Hepatocyte (in vitro differentiated cells): ENCODE data around the gene TWSG1. TPM values are rescaled to one million over a fixed set of nuclear protein-coding genes. Genes with fewer than 3 reads are reported as not detected.
"Not testable (repeated sequence)": the region's sequence is repeated elsewhere in the genome, so short reads cannot be mapped to it uniquely, and the experiment has no call there.

Experiments
- DNase-seq: peaks from one replicate; pipeline ENCODE4 v3.0.0-alpha.2; 2016; ENCODE audit warnings: low spot score
- H2AFZ ChIP-seq: fragments of 200-600 bp; sonication (generic); 2 replicates; pipeline ENCODE4 v1.6.0; 2016; ENCODE audit warnings: antibody characterized with exemption, mild to moderate bottlenecking
- H3K27ac ChIP-seq: fragments of 200-600 bp; sonication (generic); 2 replicates; pipeline ENCODE4 v1.5.1; 2016; ENCODE audit warnings: mild to moderate bottlenecking
- H3K27me3 ChIP-seq: fragments of 200-600 bp; sonication (generic); 2 replicates; pipeline ENCODE4 v1.6.1; 2016
- H3K36me3 ChIP-seq: fragments of 200-600 bp; sonication (generic); replicated peaks from 2 replicates; pipeline ENCODE4 v1.5.1; 2016; ENCODE audit warnings: low read depth; ENCODE audit not compliant: insufficient read depth
- H3K4me1 ChIP-seq: fragments of 200-600 bp; sonication (generic); 2 replicates; pipeline ENCODE4 v1.5.1; 2016; ENCODE audit warnings: mild to moderate bottlenecking, moderate library complexity; ENCODE audit not compliant: insufficient read depth
- H3K4me2 ChIP-seq: fragments of 200-600 bp; sonication (generic); 2 replicates; pipeline ENCODE4 v1.6.0; 2016
- H3K4me3 ChIP-seq: fragments of 200-600 bp; sonication (generic); 2 replicates; pipeline ENCODE4 v1.5.1; 2016; ENCODE audit warnings: mild to moderate bottlenecking
- H3K79me2 ChIP-seq: fragments of 200-600 bp; sonication (generic); 2 replicates; pipeline ENCODE4 v1.6.0; 2017; ENCODE audit warnings: mild to moderate bottlenecking
- H3K9me2 ChIP-seq: fragments of 200-600 bp; sonication (generic); replicated peaks from 2 replicates; pipeline ENCODE4 v1.6.0; 2017; ENCODE audit warnings: mild to moderate bottlenecking; ENCODE audit not compliant: insufficient read depth
- H3K9me3 ChIP-seq: fragments of 200-600 bp; sonication (generic); 2 replicates; pipeline ENCODE4 v1.5.1; 2016; ENCODE audit warnings: low read depth, mild to moderate bottlenecking
- H4K20me1 ChIP-seq: fragments of 200-600 bp; sonication (generic); 2 replicates; pipeline ENCODE4 v1.6.0; 2016; ENCODE audit warnings: mild to moderate bottlenecking; ENCODE audit not compliant: insufficient read depth, poor library complexity, severe bottlenecking
- EZH2 ChIP-seq: fragments of 200-600 bp; sonication (generic); IDR thresholded peaks from 2 replicates; pipeline ENCODE4 v1.6.1; 2016; ENCODE audit warnings: antibody characterized with exemption, mild to moderate bottlenecking, borderline replicate concordance
- EZH2phosphoT487 ChIP-seq: fragments of 200-600 bp; sonication (generic); IDR thresholded peaks from one replicate; pipeline ENCODE4 v1.6.1; 2018; ENCODE audit warnings: antibody characterized with exemption, mild to moderate bottlenecking, low read depth, moderate library complexity; ENCODE audit not compliant: unreplicated experiment, severe bottlenecking
- WGBS: methylation state at CpG from one replicate; pipeline ENCODE4 v1.1.6; 2016; ENCODE audit warnings: low lambda C conversion rate; ENCODE audit errors: missing lambda C conversion rate; 5-methylcytosine and 5-hydroxymethylcytosine counted together
- polyA plus RNA-seq: library from polyadenylated mRNA; unstranded; fragments of >200 nt; fragmentation: Nextera tagmentation; extraction: Ambion mirVana; gene quantifications from 2 replicates; pipeline ENCODE4 v1.2.1, GENCODE V29; 2016
- total RNA-seq: library from RNA; depleted of rRNA; stranded (reverse); fragments of >200 nt; gene quantifications from 2 replicates; pipeline ENCODE4 v1.2.3, GENCODE V29; 2014
- TF ChIP-seq, protein P1 (sequence below): fragments of 200-600 bp; sonication (generic); IDR thresholded peaks from 2 replicates; pipeline ENCODE4 v1.5.1; 2016; ENCODE audit warnings: antibody characterized with exemption, mild to moderate bottlenecking; ENCODE audit not compliant: poor library complexity

The TWSG1 gene
- total and polyA plus RNA-seq, 2 experiments from 2014 or later = 36.7 to 61.4 TPM

DNA sequence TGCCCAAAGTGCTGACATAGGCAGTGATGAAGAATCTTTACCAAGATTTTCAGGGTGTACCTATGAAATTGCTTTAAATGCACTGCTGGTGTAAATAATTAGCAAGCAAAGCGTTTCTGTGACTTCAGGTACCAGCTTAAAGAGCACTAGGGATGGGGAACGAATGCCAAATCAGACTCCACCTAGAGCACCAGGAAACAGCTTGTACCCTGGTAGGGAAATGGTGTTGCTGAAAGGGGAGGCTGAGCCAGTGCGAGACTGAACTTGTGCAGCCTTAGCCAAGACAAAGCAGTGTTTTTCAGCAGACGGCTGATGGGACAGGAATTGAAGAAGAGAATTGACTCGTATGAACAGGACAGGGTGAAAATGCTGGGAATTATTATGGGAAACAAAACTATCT, 65.6 kb downstream of the TWSG1 start:
- Histone ChIP-seq H3K36me3 (no peaks in the 10 kb centered on the region), H2AFZ (no peak overlapping the region), H4K20me1 (no peaks in the 10 kb centered on the region), H3K9me3 (no peaks in the 10 kb centered on the region), H3K9me2 (no peaks in the 10 kb centered on the region), H3K27ac (no peak overlapping the region), H3K4me3 (no peak overlapping the region), H3K4me2 (no peak overlapping the region), H3K79me2 (no peaks in the 10 kb centered on the region), H3K4me1 (no peaks in the 10 kb centered on the region), H3K27me3 (no peaks in the 10 kb centered on the region)
- 88% methylated on average over 5 of the region's 5 CpGs for WGBS
- DNase-seq = no peak
- TF ChIP-seq, protein P1, sequence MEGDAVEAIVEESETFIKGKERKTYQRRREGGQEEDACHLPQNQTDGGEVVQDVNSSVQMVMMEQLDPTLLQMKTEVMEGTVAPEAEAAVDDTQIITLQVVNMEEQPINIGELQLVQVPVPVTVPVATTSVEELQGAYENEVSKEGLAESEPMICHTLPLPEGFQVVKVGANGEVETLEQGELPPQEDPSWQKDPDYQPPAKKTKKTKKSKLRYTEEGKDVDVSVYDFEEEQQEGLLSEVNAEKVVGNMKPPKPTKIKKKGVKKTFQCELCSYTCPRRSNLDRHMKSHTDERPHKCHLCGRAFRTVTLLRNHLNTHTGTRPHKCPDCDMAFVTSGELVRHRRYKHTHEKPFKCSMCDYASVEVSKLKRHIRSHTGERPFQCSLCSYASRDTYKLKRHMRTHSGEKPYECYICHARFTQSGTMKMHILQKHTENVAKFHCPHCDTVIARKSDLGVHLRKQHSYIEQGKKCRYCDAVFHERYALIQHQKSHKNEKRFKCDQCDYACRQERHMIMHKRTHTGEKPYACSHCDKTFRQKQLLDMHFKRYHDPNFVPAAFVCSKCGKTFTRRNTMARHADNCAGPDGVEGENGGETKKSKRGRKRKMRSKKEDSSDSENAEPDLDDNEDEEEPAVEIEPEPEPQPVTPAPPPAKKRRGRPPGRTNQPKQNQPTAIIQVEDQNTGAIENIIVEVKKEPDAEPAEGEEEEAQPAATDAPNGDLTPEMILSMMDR = no peak
- no peak for TF ChIP-seq EZH2
- TF ChIP-seq EZH2phosphoT487 = no peak

DNA sequence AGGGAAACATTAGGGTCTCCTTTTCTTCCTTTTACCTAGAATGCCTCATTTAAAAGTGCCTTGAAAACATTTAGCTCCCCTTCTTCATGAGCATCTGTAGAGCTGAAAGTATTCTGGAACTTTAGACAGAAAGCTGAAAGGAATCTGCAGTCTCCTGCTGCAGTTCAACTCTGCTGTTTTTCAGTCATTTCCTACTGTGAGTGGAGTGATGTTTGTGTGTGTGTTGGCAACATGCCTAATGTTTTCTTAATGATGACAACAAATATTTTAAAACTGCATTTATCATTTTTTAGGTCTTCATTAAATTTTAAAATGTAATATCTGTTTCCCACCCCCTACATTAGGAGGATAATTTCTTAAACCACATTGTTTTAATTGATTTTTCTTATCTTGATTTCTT, 66.6 kb downstream of the TWSG1 start:
- Histone ChIP-seq H3K4me1 (no peaks in the 10 kb centered on the region), H3K79me2 (no peaks in the 10 kb centered on the region), H3K4me2 (no peak overlapping the region), H4K20me1 (no peaks in the 10 kb centered on the region), H3K4me3 (no peak overlapping the region), H2AFZ (no peak overlapping the region), H3K9me2 (no peaks in the 10 kb centered on the region), H3K9me3 (no peaks in the 10 kb centered on the region), H3K27ac (no peak overlapping the region), H3K27me3 (no peaks in the 10 kb centered on the region), H3K36me3 (no peaks in the 10 kb centered on the region)
- no peak for DNase-seq
- TF ChIP-seq EZH2 = no peak
- TF ChIP-seq EZH2phosphoT487 = no peak
- TF ChIP-seq, protein P1 = no peak

DNA sequence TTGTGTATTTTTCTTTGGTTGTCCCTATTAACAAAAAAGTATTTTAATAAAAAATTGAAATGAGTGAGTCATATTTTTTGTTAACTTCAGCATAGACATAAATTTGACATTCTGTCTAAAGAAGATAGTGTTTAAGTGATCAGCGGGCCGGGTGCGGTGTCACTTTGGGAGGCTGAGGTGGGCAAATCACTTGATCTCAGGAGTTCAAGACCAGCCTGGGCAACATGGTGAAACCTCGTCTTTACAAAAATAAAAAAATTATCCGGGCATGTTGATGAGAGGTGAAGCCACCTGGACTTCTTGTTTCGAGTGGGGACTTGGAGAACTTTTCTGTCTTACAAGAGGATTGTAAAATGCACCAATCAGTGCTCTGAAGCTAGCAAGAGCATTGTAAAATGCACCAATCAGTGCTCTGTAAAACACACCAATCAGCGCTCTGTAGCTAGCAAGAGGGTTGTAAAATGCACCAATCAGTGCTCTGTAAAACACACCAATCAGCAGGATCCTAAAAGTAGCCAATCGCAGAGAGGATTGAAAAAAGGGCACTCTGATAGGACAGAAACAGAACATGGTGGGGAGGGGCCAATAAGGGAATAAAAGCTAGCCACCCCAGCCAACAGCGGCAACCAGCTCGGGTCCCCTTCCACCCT, 67.9 kb downstream of the TWSG1 start:
- not testable (repeated sequence) for H3K9me3 ChIP-seq, H3K4me3 ChIP-seq, H3K27ac ChIP-seq, H4K20me1 ChIP-seq, H2AFZ ChIP-seq, H3K4me1 ChIP-seq, H3K36me3 ChIP-seq, DNase-seq, H3K79me2 ChIP-seq, H3K4me2 ChIP-seq, H3K9me2 ChIP-seq, H3K27me3 ChIP-seq
- over 99% methylated on average over 10 of the region's 10 CpGs for WGBS

DNA sequence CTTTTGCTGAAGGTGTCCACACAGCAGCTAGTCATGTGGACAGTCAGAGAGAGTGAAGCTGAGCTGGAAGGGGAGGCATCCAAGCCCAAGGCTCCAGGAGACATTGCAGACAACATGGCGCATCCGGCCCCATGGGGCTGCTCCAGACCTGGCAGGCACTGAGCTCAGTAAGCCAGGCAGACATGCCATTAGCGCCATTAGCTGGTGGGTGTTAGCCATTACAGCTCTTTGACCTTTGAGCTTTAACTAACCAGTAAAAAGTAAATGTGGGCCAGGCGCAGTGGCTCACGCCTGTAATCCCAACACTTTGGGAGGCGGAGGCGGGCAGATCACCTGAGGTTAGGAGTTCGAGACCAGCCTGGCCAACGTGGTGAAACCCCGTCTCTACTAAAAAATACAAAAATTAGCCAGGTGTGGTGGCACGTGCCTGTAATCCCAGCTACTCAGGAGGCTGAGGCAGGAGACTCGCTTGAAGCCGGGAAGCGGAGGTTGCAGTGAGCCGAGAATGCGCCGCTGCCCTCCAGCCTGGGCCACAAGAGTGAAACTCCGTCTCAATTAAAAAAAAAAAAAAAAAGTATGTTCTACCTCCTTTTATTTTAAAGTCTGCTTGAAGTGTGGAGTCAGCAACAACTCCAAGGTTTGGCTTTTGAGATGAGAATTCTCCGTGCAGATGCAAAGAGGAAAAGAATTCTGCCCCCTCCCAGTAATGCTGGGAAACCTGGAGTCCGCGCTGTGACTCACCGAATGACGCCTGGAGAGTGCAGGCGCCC, 69.4 kb downstream of the TWSG1 start:
- H4K20me1 ChIP-seq = no peaks in the 10 kb centered on the region
- no peak overlapping the region for H3K4me2 ChIP-seq
- H2AFZ ChIP-seq = no peak overlapping the region
- TF ChIP-seq EZH2 (no peak), EZH2phosphoT487 (no peak)
- TF ChIP-seq, protein P1 = no peak
- H3K79me2 ChIP-seq = no peaks in the 10 kb centered on the region
- no peaks in the 10 kb centered on the region for H3K36me3 ChIP-seq
- 95% methylated on average over 24 of the region's 24 CpGs for WGBS
- H3K27ac ChIP-seq = no peak overlapping the region
- H3K9me2 ChIP-seq = no peaks in the 10 kb centered on the region
- no peaks in the 10 kb centered on the region for H3K4me1 ChIP-seq
- DNase-seq = no peak
- no peaks in the 10 kb centered on the region for H3K9me3 ChIP-seq
- H3K27me3 ChIP-seq = no peaks in the 10 kb centered on the region
- H3K4me3 ChIP-seq = no peak overlapping the region
